Measurements from ENCODE around the gene ZNF774.
"Not testable (repeated sequence)": the region's sequence is repeated elsewhere in the genome, so short reads cannot be mapped to it uniquely, and the experiment has no call there.

Gene ZNF774

GRCh38 chr15:90388462-90389380 lies 36.6 kb downstream of the ZNF774 start:
- DNase-seq (ENCODE audit: low spot score) = no peak

- DNase-seq (ENCODE audit: low spot score) = no peak
These were observed 37.4 kb downstream of the ZNF774 start for GRCh38 chr15:90389513-90389912.

- DNase-seq (ENCODE audit: low spot score) = no peak
These were observed 41.0 kb downstream of the ZNF774 start for GRCh38 chr15:90393040-90393439.

GRCh38 chr15:90394074-90394473 lies 42.0 kb downstream of the ZNF774 start:
- DNase-seq (ENCODE audit: low spot score) = no peak

DNA sequence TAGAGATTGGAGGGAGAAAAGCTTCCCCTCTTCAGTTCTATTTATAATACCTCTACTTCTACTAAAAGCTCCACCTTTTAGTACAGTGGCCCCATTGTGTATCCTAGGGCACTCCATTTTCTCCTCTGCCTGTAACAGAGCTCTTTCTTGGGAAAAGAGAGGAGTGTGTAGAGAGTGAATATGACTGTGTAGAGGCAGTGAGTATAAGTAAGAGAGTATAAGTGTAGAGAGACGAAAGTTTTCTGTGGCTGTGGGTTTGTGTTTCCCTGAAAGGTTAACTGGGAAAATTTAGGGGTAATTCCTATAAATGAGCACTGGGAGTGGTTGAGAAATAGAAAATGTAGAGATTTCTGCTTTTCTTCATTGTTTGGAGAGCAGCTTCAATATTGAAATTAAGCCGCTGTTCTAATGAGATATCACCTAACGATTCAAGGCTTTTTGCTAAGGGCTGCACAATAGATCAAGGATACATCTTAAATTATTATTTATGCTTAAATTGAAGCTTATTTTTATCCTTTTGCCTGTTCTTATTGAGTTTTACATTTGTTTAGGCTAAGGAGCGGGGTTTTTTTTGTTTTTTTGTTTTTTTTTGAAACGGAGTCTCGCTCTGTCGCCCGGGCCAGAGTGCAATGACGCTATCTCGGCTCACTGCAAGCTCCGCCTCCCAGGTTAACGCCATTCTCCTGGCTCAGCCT lies 42.8 kb downstream of the ZNF774 start:
- peak; percentile 92 for DNase-seq (ENCODE audit: low spot score)

- DNase-seq (ENCODE audit: low spot score) = no peak
These were observed 44.2 kb downstream of the ZNF774 start for GRCh38 chr15:90396321-90396720.

DNA sequence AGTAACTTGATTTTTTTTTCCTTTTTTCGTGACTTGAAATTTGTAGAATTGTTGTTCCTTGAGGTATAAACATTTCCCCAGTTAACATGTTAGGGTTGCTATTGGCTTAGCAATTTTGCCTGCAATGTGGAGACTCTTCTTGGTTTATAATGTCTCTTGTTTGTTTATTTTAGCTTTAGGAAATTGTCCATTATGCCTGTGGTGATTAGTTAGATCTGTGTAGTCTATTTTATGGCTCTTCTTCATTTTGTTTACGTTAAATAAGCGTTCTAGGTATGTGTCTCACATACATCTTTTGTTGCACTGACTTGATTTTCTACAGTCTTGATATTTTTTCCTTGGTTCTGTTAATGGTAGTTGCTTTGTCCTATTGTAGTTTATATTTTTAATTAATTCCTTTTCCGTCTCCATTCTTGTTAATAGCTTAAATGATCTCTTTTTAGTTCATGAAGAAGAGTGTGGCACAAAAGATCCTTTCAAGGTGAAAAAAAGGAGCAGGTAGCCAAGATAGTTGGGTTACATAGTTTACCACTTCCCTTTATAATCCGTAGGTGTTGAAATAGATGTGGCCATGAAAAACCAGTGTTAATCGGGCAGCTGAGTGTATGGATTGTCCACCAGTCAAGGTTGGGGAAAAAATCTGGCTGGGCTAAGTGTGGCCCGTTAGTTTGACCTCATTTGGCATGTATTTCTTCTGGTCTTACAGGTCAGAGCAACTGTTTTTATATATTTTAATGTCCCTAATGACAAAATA lies 48.1 kb downstream of the ZNF774 start:
- DNase-seq (ENCODE audit: low spot score) = no peak

GRCh38 chr15:90400759-90401314 lies 48.8 kb downstream of the ZNF774 start:
- DNase-seq (ENCODE audit: low spot score) = peak; percentile 96

DNA sequence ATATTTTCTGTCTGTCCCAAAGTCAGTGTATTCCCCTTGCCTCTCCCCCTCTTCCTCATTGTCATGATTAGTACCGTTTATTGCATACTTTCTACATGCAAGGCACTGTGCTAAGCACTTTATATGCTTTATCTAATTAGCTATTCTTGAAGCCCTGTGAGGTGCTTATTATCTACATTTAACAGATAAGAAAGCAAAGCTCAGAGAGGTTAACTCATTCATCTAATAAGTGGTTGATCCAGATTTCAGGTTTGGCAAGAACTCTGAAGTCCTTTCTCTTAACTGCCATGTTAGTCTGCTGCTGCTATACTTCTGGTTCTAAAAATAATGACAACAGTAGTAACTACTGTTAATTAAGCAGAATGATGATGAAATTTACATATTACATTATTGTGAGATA lies 49.4 kb downstream of the ZNF774 start:
- no peak for DNase-seq (ENCODE audit: low spot score)

DNA sequence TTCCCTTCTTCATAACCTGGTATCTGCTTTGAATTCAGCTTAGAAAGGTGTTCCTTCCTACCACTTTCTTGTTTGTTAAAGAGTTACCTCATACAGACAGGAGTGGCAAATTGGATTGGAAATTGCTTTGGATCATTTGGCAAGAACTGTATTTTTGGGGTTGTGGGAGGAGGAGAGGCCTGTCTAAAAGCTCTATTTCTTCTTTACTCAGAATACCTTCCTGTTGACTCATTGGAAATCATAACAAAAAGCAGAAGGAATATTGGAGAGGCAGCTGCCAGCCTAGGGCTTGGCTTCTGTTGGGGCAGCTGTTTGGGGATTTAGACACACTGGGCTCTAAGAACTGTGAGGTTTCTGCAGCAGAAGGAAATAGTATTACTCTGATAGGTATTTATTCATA lies 50.1 kb downstream of the ZNF774 start:
- DNase-seq (ENCODE audit: low spot score) = peak; percentile 71

GRCh38 chr15:90402767-90403166 lies 50.7 kb downstream of the ZNF774 start:
- no peak for DNase-seq (ENCODE audit: low spot score)

GRCh38 chr15:90405055-90405607 lies 53.0 kb downstream of the ZNF774 start:
- no peak for DNase-seq (ENCODE audit: low spot score)

DNA sequence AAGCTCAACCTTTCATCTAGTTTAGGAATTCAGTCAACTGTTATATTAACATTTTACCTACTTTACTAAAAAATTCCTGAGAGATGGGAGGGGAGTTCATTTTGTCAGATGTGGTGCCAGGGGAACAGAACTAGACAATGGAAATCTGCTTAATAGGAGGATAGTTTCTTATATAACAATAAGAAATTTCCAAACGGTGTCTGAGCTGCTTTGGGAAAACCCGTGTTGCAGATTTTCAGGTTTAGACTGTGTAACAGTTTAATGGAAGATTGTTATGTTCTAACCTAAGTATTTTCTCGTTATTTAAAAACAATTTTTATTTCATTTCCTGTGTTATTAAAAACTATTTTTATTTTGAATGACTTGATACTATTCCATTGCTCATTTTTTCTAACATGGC lies 55.3 kb downstream of the ZNF774 start:
- no peak for DNase-seq (ENCODE audit: low spot score)

- peak; percentile 76 for DNase-seq (ENCODE audit: low spot score)
These were observed 55.8 kb downstream of the ZNF774 start for GRCh38 chr15:90407871-90408317.

GRCh38 chr15:90408657-90409056 lies 56.6 kb downstream of the ZNF774 start:
- no peak for DNase-seq (ENCODE audit: low spot score)

DNA sequence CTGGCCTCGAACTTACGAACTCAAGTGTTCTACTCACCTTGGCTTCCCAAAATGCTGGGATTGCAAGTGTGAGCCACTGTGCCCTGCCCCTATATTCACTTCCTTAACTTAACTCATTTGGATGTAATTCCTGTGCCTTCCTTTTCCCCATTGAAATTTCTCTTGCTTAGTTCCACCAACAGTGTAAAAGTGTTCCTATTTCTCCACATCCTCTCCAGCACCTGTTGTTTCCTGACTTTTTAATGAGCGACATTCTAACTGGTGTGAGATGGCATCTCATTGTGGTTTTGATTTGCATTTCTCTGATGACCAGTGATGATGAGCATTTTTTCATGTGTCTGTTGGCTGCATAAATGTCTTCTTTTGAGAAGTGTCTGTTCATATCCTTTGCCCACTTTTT lies 57.5 kb downstream of the ZNF774 start:
- DNase-seq (ENCODE audit: low spot score) = not testable (repeated sequence)

GRCh38 chr15:90410316-90410715 lies 58.2 kb downstream of the ZNF774 start:
- not testable (repeated sequence) for DNase-seq (ENCODE audit: low spot score)

DNA sequence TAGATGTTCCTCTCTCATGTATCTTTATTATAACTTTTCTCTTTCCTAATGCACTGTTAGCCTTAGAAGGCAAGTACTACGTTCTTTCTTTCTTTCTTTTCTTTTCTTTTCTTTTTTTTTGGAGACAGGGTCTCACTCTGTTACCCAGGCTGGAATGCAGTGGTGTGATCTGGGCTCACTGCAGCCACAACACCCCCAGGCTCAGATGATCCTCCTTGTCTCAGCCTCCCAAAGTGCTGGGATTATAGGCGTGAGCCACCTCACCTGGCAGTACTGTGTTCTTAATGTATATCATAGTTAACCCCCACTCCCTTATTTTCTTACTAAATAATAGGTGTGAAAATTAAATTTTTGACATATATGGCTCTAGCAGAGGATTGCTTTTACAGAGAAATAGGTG lies 59.1 kb downstream of the ZNF774 start:
- no peak for DNase-seq (ENCODE audit: low spot score)

All from COLO829 (cell line).